Spinal cord (tissue), 10 donors: ENCODE data around the gene SIN3B. TPM values are rescaled to one million over a fixed set of nuclear protein-coding genes. Genes with fewer than 3 reads are reported as not detected.

Experiments used
- DNase-seq, 6 donors: peaks; one replicate each; pipeline versions ENCODE4 v3.0.0 to v3.0.0-alpha.2; 2013 to 2015; ENCODE audit warnings: low spot score in 6 of 6, low read depth in 4 of 6
- H3K27ac ChIP-seq: one replicate; pipeline ENCODE4 v1.5.1; 2013; ENCODE audit warnings: low read depth, low read length, control low read depth
- H3K27me3 ChIP-seq: one replicate; pipeline ENCODE4 v1.6.1; 2013; ENCODE audit warnings: low read length; ENCODE audit not compliant: control insufficient read depth, insufficient read depth
- H3K36me3 ChIP-seq: one replicate; pipeline ENCODE4 v1.6.1; 2013; ENCODE audit warnings: low read length; ENCODE audit not compliant: control insufficient read depth, insufficient read depth
- H3K4me1 ChIP-seq: one replicate; pipeline ENCODE4 v1.6.1; 2013; ENCODE audit warnings: low read length; ENCODE audit not compliant: control insufficient read depth, insufficient read depth
- H3K4me3 ChIP-seq: one replicate; pipeline ENCODE4 v1.5.1; 2013; ENCODE audit warnings: low read depth, low read length, control low read depth
- H3K9me3 ChIP-seq: one replicate; pipeline ENCODE4 v1.6.1; 2013; ENCODE audit warnings: low read length; ENCODE audit not compliant: control insufficient read depth, insufficient read depth
- WGBS: methylation state at CpG from one replicate; pipeline ENCODE4 v1.1.5; 2013; ENCODE audit warnings: missing lambda C conversion rate; ENCODE audit not compliant: insufficient coverage; 5-methylcytosine and 5-hydroxymethylcytosine counted together
- polyA plus RNA-seq, 2 donors: library from polyadenylated mRNA; unstranded; fragments of 120-200 nt; gene quantifications; one replicate each; pipeline ENCODE4 v1.2.1, GENCODE V29; 2013; ENCODE audit not compliant: insufficient read length in 2 of 2
- total RNA-seq, 2 donors: library from RNA; depleted of rRNA in 1 of 2; stranded (reverse); fragments of 120-200 nt in 1 of 2; fragments of >200 nt in 1 of 2; gene quantifications; one replicate each; pipeline versions ENCODE4 v1.2.3 to v1.2.4, GENCODE V29; 2013 to 2014
- donor health status: healthy.

Gene SIN3B
- total and polyA plus RNA-seq, 4 donors: 33.5 to 106 (median 62.1) TPM

DNA sequence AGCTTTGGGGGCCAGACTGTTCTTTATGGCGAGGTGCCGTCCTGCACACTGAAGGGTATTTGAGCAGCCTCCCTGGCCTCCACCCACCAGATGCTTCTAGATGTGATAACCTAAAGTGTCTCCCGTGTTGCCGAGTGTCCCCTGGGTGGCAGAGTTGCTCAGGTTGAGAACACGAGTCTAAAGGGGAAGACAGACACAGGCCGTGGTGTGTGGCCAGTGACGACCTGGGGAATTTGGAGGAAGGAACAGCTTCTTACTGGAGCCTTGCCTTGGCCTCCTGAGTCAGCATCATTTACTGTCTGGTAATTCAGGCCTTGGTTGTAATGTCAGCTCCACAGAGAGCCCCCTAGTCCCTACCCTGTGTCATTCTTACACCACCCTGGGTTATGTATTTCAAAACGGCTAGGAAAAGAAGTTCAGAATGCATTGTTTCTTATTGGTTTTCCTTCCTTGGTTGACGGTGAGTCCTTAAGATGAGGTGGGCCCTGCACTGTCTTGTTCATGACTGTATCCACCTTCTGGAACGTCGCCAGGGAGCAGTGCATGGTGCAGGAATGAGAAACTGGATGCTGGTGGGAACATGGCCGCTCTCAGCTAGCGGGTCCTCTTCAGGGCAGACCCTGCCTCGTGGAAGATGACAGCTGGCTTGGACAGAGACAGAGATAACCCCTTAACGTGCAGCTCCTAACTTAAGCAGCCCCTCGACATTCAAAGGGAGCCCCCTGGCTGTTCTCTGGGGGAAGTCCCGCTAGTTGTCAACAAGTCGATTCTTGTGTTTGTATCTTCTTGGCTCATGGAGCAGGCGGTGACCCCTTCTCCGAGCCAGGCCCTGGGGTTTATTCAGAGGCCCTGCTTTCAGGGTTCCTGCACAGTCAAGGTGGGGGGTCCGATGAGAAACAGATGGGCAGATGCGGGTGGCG lies 7.2 kb downstream of the SIN3B start:
- WGBS: 73% methylated on average over 22 of the region's 23 CpGs
- H3K27me3 ChIP-seq: no peaks in the 10 kb centered on the region
- peaks cover 94% of the 10 kb centered on the region for H3K36me3 ChIP-seq
- H3K9me3 ChIP-seq: no peaks in the 10 kb centered on the region
- peak in 2 of 6 donors; percentile 5 to 17 for DNase-seq
- no peak overlapping the region for H3K27ac ChIP-seq
- no peaks in the 10 kb centered on the region for H3K4me1 ChIP-seq
- H3K4me3 ChIP-seq: no peak overlapping the region

DNA sequence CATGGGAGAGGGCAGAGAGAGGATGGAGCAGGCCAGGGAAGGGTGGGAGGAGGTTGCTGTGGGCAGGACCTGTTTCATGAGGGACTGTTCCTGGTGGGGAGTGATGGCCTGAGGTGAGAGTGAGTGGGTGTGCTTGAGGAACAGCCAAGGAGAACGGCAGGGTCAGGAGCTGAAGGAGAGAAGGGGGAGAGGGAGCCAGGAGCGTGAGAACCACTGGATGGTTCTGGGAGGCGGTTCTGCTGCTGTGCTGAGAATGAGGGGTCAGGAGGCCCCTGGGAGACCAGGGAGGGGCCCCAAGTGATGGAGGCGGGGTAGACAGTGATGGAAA lies 7.8 kb downstream of the SIN3B start:
- no peaks in the 10 kb centered on the region for H3K4me1 ChIP-seq
- peaks cover 94% of the 10 kb centered on the region for H3K36me3 ChIP-seq
- no peak overlapping the region for H3K27ac ChIP-seq
- no peaks in the 10 kb centered on the region for H3K9me3 ChIP-seq
- no peak for DNase-seq
- 79% methylated on average over 4 of the region's 4 CpGs for WGBS
- H3K27me3 ChIP-seq: no peaks in the 10 kb centered on the region
- no peak overlapping the region for H3K4me3 ChIP-seq

DNA sequence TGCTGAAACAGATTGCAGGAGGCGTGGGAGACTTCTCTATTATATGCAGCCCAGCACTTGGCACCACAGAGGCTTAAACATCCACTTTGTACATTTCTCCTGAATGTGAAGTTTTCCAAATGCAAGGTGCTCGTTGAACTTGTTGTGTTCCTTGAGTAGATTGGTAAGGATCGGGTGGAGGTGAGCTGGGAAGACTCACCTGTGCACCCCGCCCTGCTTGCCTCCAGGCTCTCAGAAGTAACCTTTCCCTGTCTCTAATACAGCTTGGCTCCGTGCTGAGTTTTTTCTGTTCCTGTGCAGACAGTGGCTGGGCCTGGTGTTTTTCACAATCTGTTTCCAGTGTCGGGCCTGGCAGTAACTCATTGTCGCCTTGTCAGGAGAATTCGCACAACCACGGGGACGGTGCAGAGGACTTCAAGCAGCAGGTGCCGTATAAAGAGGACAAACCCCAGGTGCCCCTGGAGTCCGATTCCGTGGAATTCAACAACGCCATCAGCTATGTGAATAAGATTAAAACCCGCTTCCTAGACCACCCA lies 12.3 kb downstream of the SIN3B start:
- Histone ChIP-seq H3K36me3 (peaks cover 94% of the 10 kb centered on the region), H3K27ac (no peak overlapping the region), H3K27me3 (no peaks in the 10 kb centered on the region), H3K4me3 (no peak overlapping the region), H3K9me3 (no peaks in the 10 kb centered on the region), H3K4me1 (no peaks in the 10 kb centered on the region)
- 95% methylated on average over 14 of the region's 15 CpGs for WGBS
- no peak for DNase-seq

DNA sequence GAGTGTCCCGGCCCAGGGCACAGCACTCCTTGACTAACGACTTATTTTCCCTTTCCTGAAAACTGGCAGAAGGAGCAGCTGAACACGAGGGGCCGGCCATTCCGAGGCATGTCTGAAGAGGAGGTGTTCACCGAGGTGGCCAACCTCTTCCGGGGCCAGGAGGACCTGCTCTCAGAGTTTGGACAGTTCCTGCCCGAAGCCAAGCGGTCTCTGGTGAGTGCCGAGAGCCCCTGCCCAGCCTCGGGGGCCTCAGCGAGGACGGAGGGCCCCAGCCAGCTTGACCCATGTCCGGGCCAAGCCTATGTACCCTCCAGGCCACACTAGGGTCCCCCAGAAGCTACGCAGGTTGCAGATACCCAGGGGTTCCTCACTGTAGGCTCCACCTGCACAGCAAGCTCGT lies 17.7 kb downstream of the SIN3B start:
- Histone ChIP-seq H3K36me3 (peaks cover 87% of the 10 kb centered on the region), H3K4me1 (no peaks in the 10 kb centered on the region), H3K27ac (no peak overlapping the region), H3K27me3 (no peaks in the 10 kb centered on the region), H3K4me3 (no peak overlapping the region), H3K9me3 (no peaks in the 10 kb centered on the region)
- DNase-seq: no peak
- 92% methylated on average over 16 of the region's 16 CpGs for WGBS

DNA sequence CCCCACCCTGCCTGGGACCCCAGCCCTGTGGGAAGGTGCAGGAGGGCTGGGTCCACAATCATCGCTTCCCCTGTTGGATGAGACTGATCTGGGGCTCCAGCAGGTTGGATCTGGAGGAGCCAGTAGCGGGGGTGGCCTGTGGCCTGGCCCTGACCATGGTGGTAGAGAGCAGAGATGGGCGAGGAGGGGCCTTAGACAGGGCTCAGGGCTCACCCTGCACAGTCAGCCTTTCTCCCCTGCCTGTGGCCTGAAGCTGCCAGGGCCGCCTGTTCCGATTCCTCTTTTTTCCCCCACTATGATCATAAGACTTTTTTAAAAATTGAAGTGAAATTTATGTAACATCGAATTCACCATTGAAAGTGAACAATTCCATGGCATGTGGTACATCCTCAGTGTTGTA lies 18.2 kb downstream of the SIN3B start:
- no peak for DNase-seq
- H3K9me3 ChIP-seq: no peaks in the 10 kb centered on the region
- H3K36me3 ChIP-seq: peaks cover 87% of the 10 kb centered on the region
- H3K4me3 ChIP-seq: no peak overlapping the region
- H3K4me1 ChIP-seq: no peaks in the 10 kb centered on the region
- no peaks in the 10 kb centered on the region for H3K27me3 ChIP-seq
- no peak overlapping the region for H3K27ac ChIP-seq
- 100% methylated on average over 3 of the region's 6 CpGs for WGBS

DNA sequence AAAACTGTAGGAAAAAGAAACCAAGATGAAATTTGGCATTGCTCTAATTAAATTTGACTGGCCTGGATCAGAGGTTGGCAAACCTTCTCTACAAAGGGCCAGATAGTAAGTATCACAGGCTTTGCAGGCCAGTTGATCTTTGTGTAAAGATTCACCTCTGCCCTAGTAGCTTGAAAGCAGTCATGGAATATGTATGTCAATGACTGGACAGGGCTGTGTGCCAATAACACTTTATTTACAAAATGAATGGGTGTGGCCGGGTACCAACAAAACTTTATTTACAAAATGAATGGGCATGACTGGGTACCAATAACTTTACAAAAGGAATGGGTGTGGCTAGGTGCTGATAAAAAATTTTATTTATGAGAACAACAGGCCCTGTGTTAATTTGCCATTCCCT lies 20.0 kb downstream of the SIN3B start:
- Histone ChIP-seq H3K36me3 (peaks cover 87% of the 10 kb centered on the region), H3K9me3 (no peaks in the 10 kb centered on the region), H3K4me1 (no peaks in the 10 kb centered on the region), H3K27me3 (no peaks in the 10 kb centered on the region), H3K27ac (no peak overlapping the region), H3K4me3 (no peak overlapping the region)
- DNase-seq: no peak
- WGBS: no CpG with 5 or more reads among the region's 1 CpG

DNA sequence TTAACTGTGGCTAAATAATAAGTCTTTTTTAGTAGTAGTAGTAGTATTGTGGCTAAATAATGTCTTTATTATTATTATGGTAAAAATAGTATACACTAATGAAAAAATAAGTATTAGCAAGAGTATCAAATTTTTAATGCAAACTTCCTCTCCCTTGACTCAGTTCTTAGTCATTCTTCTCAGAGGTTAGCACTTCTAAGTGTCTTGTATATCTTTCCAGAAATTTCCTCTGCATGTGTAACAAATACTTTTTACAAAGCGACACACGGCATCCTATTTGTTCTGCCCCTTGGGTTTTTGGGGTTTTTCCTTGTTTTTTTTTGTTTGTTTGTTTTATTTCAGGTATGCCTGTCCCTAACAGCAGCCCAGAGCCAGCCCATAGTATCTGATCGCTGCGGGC lies 20.9 kb downstream of the SIN3B start:
- no peaks in the 10 kb centered on the region for H3K27me3 ChIP-seq
- H3K9me3 ChIP-seq: no peaks in the 10 kb centered on the region
- no peaks in the 10 kb centered on the region for H3K4me1 ChIP-seq
- DNase-seq: no peak
- 100% methylated on average over 2 of the region's 4 CpGs for WGBS
- no peak overlapping the region for H3K4me3 ChIP-seq
- H3K27ac ChIP-seq: no peak overlapping the region
- peaks cover 85% of the 10 kb centered on the region for H3K36me3 ChIP-seq

DNA sequence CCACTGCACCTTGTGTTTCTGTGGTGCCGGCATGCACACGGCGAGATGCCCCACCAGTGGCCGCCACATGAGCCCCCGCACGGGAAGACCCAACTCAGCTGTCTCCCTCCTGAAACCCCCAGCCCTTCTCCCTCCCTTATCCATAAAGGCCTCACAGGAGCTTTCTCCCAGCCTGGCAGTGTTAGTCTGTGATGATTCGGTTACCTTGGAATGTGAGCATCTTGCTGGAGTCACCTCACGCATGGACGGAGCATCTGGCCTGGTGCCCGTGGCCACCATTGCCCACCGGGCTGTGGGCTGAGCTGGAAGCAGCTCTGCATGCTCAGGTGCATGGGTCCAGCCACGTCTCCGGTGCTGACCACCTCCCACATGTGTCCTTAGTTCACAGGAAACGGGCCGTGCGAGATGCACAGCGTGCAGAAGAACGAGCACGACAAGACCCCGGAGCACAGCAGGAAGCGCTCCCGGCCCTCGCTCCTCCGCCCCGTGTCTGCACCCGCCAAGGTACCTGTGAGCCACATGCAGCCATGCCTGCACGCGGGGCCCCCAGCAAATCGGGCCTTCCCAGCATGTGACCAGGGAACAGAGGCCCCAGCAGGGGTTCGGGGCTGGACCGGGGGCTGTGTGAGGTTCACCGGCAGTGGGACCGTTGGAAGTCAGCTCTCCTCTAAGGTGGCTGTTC lies 22.0 kb downstream of the SIN3B start:
- no peak overlapping the region for H3K27ac ChIP-seq
- no peak for DNase-seq
- 92% methylated on average over 30 of the region's 33 CpGs for WGBS
- no peaks in the 10 kb centered on the region for H3K27me3 ChIP-seq
- H3K4me3 ChIP-seq: no peak overlapping the region
- peaks cover 86% of the 10 kb centered on the region for H3K36me3 ChIP-seq
- H3K9me3 ChIP-seq: no peaks in the 10 kb centered on the region
- H3K4me1 ChIP-seq: no peaks in the 10 kb centered on the region

DNA sequence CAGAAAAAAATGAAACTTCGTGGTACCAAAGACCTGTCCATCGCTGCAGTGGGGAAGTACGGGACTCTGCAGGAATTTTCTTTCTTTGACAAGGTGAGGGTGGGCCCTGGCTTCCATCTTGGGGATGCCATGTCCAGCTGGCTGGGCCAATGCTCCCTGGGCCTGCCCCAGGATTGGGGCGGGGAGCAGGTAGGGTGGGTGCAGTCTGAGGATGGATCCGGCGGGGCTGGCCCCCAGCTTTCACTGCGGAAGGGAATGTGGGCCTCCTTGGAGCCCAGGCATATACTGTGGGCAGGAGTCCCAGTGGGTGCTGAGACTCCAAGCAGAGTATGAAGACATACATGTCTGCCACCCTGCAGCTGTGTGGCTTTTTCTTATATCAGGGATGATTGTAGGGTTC lies 23.9 kb downstream of the SIN3B start:
- peaks cover 79% of the 10 kb centered on the region for H3K36me3 ChIP-seq
- WGBS: 91% methylated on average over 6 of the region's 7 CpGs
- H3K4me1 ChIP-seq: no peaks in the 10 kb centered on the region

More for the DNA sequence above, 23.9 kb downstream of the SIN3B start:
- no peak for DNase-seq
- Histone ChIP-seq H3K4me3 (no peak overlapping the region), H3K27ac (no peak overlapping the region), H3K27me3 (no peaks in the 10 kb centered on the region), H3K9me3 (no peaks in the 10 kb centered on the region)
